Measurements from ENCODE around the gene MILR1.
A peak's percentile ranks its signal among the peaks of the same experiment; 100 is the strongest.
"Not testable (repeated sequence)": the region's sequence is repeated elsewhere in the genome, so short reads cannot be mapped to it uniquely, and the experiment has no call there.

Gene MILR1

GRCh38 chr17:64484380-64484779 is 35.5 kb downstream of the MILR1 start:
- Histone ChIP-seq H3K4me2 (ENCODE audit: low read length) (no peak overlapping the region), H3K9ac (ENCODE audit: low read depth, low read length) (no peak overlapping the region), H3K4me1 (ENCODE audit: control insufficient read depth, insufficient read depth, low read length) (no peaks in the 10 kb centered on the region), H3K4me3 (ENCODE audit: low read length) (no peak overlapping the region), H3K36me3 (ENCODE audit: insufficient read depth, low read length) (peaks cover 29% of the 10 kb centered on the region), H3K9me3 (replicated peaks; ENCODE audit: low read length) (no peaks in the 10 kb centered on the region), H3K27me3 (ENCODE audit: control insufficient read depth, insufficient read depth, low read length) (no peaks in the 10 kb centered on the region)

- no peak overlapping the region for H3K9ac ChIP-seq (ENCODE audit: low read depth, low read length)
- H3K9me3 ChIP-seq (replicated peaks; ENCODE audit: low read length): no peaks in the 10 kb centered on the region
- H3K27me3 ChIP-seq (ENCODE audit: control insufficient read depth, insufficient read depth, low read length): no peaks in the 10 kb centered on the region
- H3K4me2 ChIP-seq (ENCODE audit: low read length): no peak overlapping the region
- no peak overlapping the region for H3K4me3 ChIP-seq (ENCODE audit: low read length)
- peaks cover 43% of the 10 kb centered on the region for H3K36me3 ChIP-seq (ENCODE audit: insufficient read depth, low read length)
- no peaks in the 10 kb centered on the region for H3K4me1 ChIP-seq (ENCODE audit: control insufficient read depth, insufficient read depth, low read length)
These were observed 39.4 kb downstream of the MILR1 start for GRCh38 chr17:64488301-64488700.

GRCh38 chr17:64491034-64491860 is 42.3 kb downstream of the MILR1 start:
- Histone ChIP-seq H3K9me3 (replicated peaks; ENCODE audit: low read length) (no peaks in the 10 kb centered on the region), H3K4me2 (ENCODE audit: low read length) (no peak overlapping the region), H3K4me1 (ENCODE audit: control insufficient read depth, insufficient read depth, low read length) (peaks cover 7% of the 10 kb centered on the region), H3K4me3 (ENCODE audit: low read length) (no peak overlapping the region), H3K27me3 (ENCODE audit: control insufficient read depth, insufficient read depth, low read length) (no peaks in the 10 kb centered on the region), H3K36me3 (ENCODE audit: insufficient read depth, low read length) (peaks cover 33% of the 10 kb centered on the region), H3K9ac (ENCODE audit: low read depth, low read length) (no peak overlapping the region)

GRCh38 chr17:64491994-64492393 is 43.1 kb downstream of the MILR1 start:
- peaks cover 29% of the 10 kb centered on the region for H3K36me3 ChIP-seq (ENCODE audit: insufficient read depth, low read length)
- no peaks in the 10 kb centered on the region for H3K27me3 ChIP-seq (ENCODE audit: control insufficient read depth, insufficient read depth, low read length)
- H3K4me1 ChIP-seq (ENCODE audit: control insufficient read depth, insufficient read depth, low read length): peaks cover 7% of the 10 kb centered on the region
- no peak overlapping the region for H3K4me2 ChIP-seq (ENCODE audit: low read length)
- no peaks in the 10 kb centered on the region for H3K9me3 ChIP-seq (replicated peaks; ENCODE audit: low read length)
- H3K9ac ChIP-seq (ENCODE audit: low read depth, low read length): no peak overlapping the region
- no peak overlapping the region for H3K4me3 ChIP-seq (ENCODE audit: low read length)

- H3K36me3 ChIP-seq (ENCODE audit: insufficient read depth, low read length): peaks cover 32% of the 10 kb centered on the region
These were observed 43.7 kb downstream of the MILR1 start for GRCh38 chr17:64492481-64493109.

GRCh38 chr17:64494121-64494520 is 45.2 kb downstream of the MILR1 start:
- H3K9me3 ChIP-seq (replicated peaks; ENCODE audit: low read length): no peaks in the 10 kb centered on the region
- H3K4me1 ChIP-seq (ENCODE audit: control insufficient read depth, insufficient read depth, low read length): peaks cover 26% of the 10 kb centered on the region
- no peak overlapping the region for H3K9ac ChIP-seq (ENCODE audit: low read depth, low read length)
- H3K4me3 ChIP-seq (ENCODE audit: low read length): no peak overlapping the region
- H3K4me2 ChIP-seq (ENCODE audit: low read length): no peak overlapping the region
- H3K27me3 ChIP-seq (ENCODE audit: control insufficient read depth, insufficient read depth, low read length): no peaks in the 10 kb centered on the region
- peaks cover 47% of the 10 kb centered on the region for H3K36me3 ChIP-seq (ENCODE audit: insufficient read depth, low read length)

More at GRCh38 chr17:64492481-64493109, 43.7 kb downstream of the MILR1 start:
- Histone ChIP-seq H3K9me3 (replicated peaks; ENCODE audit: low read length) (no peaks in the 10 kb centered on the region), H3K9ac (ENCODE audit: low read depth, low read length) (no peak overlapping the region), H3K4me2 (ENCODE audit: low read length) (no peak overlapping the region), H3K4me1 (ENCODE audit: control insufficient read depth, insufficient read depth, low read length) (peaks cover 12% of the 10 kb centered on the region), H3K4me3 (ENCODE audit: low read length) (no peak overlapping the region), H3K27me3 (ENCODE audit: control insufficient read depth, insufficient read depth, low read length) (no peaks in the 10 kb centered on the region)

- not testable (repeated sequence) for H3K9me3 ChIP-seq (replicated peaks; ENCODE audit: low read length); H3K4me3 ChIP-seq (ENCODE audit: low read length); H3K9ac ChIP-seq (ENCODE audit: low read depth, low read length); H3K27me3 ChIP-seq (ENCODE audit: control insufficient read depth, insufficient read depth, low read length)
- Histone ChIP-seq H3K4me1 (ENCODE audit: control insufficient read depth, insufficient read depth, low read length) (peaks cover 38% of the 10 kb centered on the region), H3K36me3 (ENCODE audit: insufficient read depth, low read length) (peaks cover 49% of the 10 kb centered on the region), H3K4me2 (ENCODE audit: low read length) (peak overlapping the region; percentile 91)
These were observed 46.4 kb downstream of the MILR1 start for GRCh38 chr17:64495300-64495699.

- H3K9me3 ChIP-seq (replicated peaks; ENCODE audit: low read length): no peaks in the 10 kb centered on the region
- H3K4me3 ChIP-seq (ENCODE audit: low read length): peak overlapping the region; percentile 85
- no peaks in the 10 kb centered on the region for H3K27me3 ChIP-seq (ENCODE audit: control insufficient read depth, insufficient read depth, low read length)
- peaks cover 48% of the 10 kb centered on the region for H3K4me1 ChIP-seq (ENCODE audit: control insufficient read depth, insufficient read depth, low read length)
- peak overlapping the region; percentile 80 for H3K9ac ChIP-seq (ENCODE audit: low read depth, low read length)
- H3K4me2 ChIP-seq (ENCODE audit: low read length): peak overlapping the region; percentile 91
- peaks cover 52% of the 10 kb centered on the region for H3K36me3 ChIP-seq (ENCODE audit: insufficient read depth, low read length)
These were observed 47.5 kb downstream of the MILR1 start for GRCh38 chr17:64496348-64496785.

GRCh38 chr17:64496786-64497564 is 48.1 kb downstream of the MILR1 start, which contains the start of gene POLG2:
Gene POLG2, minus strand, starts transcription at chr17:64497054. Its CDS starts 86 bp downstream, at chr17:64496968.
- Histone ChIP-seq H3K36me3 (ENCODE audit: insufficient read depth, low read length) (peaks cover 54% of the 10 kb centered on the region), H3K9me3 (replicated peaks; ENCODE audit: low read length) (no peaks in the 10 kb centered on the region), H3K27me3 (ENCODE audit: control insufficient read depth, insufficient read depth, low read length) (no peaks in the 10 kb centered on the region), H3K9ac (ENCODE audit: low read depth, low read length) (peak within 1 kb of the TSS; percentile 80), H3K4me1 (ENCODE audit: control insufficient read depth, insufficient read depth, low read length) (peaks cover 51% of the 10 kb centered on the region), H3K4me3 (ENCODE audit: low read length) (peak within 1 kb of the TSS; percentile 85), H3K4me2 (ENCODE audit: low read length) (peak within 1 kb of the TSS; percentile 91)

GRCh38 chr17:64497565-64498035 is 48.7 kb downstream of the MILR1 start:
- Histone ChIP-seq H3K27me3 (ENCODE audit: control insufficient read depth, insufficient read depth, low read length) (no peaks in the 10 kb centered on the region), H3K4me2 (ENCODE audit: low read length) (peak overlapping the region; percentile 91), H3K36me3 (ENCODE audit: insufficient read depth, low read length) (peaks cover 57% of the 10 kb centered on the region), H3K4me1 (ENCODE audit: control insufficient read depth, insufficient read depth, low read length) (peaks cover 56% of the 10 kb centered on the region), H3K9me3 (replicated peaks; ENCODE audit: low read length) (no peaks in the 10 kb centered on the region), H3K9ac (ENCODE audit: low read depth, low read length) (peak overlapping the region; percentile 80), H3K4me3 (ENCODE audit: low read length) (peak overlapping the region; percentile 85)

Data from skeletal muscle satellite cell (primary cell).